CD4-positive, alpha-beta T cell (primary cell): ENCODE results near the gene SLC11A1. TPM values are rescaled to one million over a fixed set of nuclear protein-coding genes. Genes with fewer than 3 reads are reported as not detected.

Experiments used
- ATAC-seq: fragments of 200-7000 bp; cut with Tn5 transposase; one replicate; pipeline ENCODE4 v1.10.0; 2022; ENCODE audit warnings: mild to moderate bottlenecking; ENCODE audit not compliant: poor library complexity
- CTCF ChIA-PET: fragments of 350-600 bp; sonication (Branson Sonifier 250); formaldehyde crosslinking; loops from one replicate; lab custom pipeline; 2021; ENCODE audit warnings: antibody characterized with exemption, inconsistent platforms; lab: Charles Lee
- POLR2A ChIA-PET: fragments of 350-600 bp; sonication (Branson Sonifier 250); formaldehyde crosslinking; loops from one replicate; lab custom pipeline; 2021; ENCODE audit warnings: antibody characterized with exemption, inconsistent platforms; lab: Charles Lee
- DNase-seq, 14 experiments: peaks; one replicate each; pipeline ENCODE4 v3.0.0-alpha.2; 2013 to 2020; ENCODE audit warnings: mixed read lengths in 2 of 14
- H3K27ac ChIP-seq, 2 donors: one replicate each; pipeline versions ENCODE4 v1.5.1 to v1.7.0; 2013; ENCODE audit warnings: low read length in 2 of 2, low read depth in 1 of 2, mild to moderate bottlenecking in 1 of 2
- H3K27me3 ChIP-seq, 2 experiments: 1 replicate in 1 of 2; 2 replicates in 1 of 2; pipeline versions ENCODE4 v1.6.1 to v1.7.0; 2013; ENCODE audit warnings: low read length in 2 of 2, control low read depth in 1 of 2, mild to moderate bottlenecking in 1 of 2, moderate library complexity in 1 of 2; ENCODE audit not compliant: insufficient read depth in 2 of 2, control insufficient read depth in 1 of 2
- H3K36me3 ChIP-seq: one replicate; pipeline ENCODE4 v1.6.1; 2013; ENCODE audit warnings: low read length, control low read depth; ENCODE audit not compliant: insufficient read depth
- H3K4me1 ChIP-seq: one replicate; pipeline ENCODE4 v1.6.1; 2013; ENCODE audit warnings: low read length, control low read depth; ENCODE audit not compliant: insufficient read depth
- H3K4me3 ChIP-seq: one replicate; pipeline ENCODE4 v1.5.1; 2013; ENCODE audit warnings: mild to moderate bottlenecking, low read length, moderate library complexity
- H3K9me3 ChIP-seq, 2 experiments: 1 replicate in 1 of 2; 2 replicates in 1 of 2; pipeline versions ENCODE4 v1.6.1 to v1.7.0; 2013; ENCODE audit warnings: low read length in 2 of 2, mild to moderate bottlenecking in 2 of 2, control low read depth in 1 of 2, moderate library complexity in 1 of 2; ENCODE audit not compliant: control insufficient read depth in 1 of 2, insufficient read depth in 1 of 2
- H3K27ac Mint-ChIP-seq: one replicate; pipeline ENCODE4 v1.8.0; 2020; ENCODE audit warnings: mixed read lengths
- H3K27me3 Mint-ChIP-seq: one replicate; pipeline ENCODE4 v1.8.0; 2021; ENCODE audit warnings: mixed read lengths
- H3K36me3 Mint-ChIP-seq: one replicate; pipeline ENCODE4 v1.8.0; 2021; ENCODE audit warnings: low read depth, mixed read lengths
- H3K4me1 Mint-ChIP-seq: one replicate; pipeline ENCODE4 v1.8.0; 2021; ENCODE audit warnings: low read depth, mixed read lengths
- H3K4me3 Mint-ChIP-seq: one replicate; pipeline ENCODE4 v1.8.0; 2020; ENCODE audit warnings: mild to moderate bottlenecking, mixed read lengths
- H3K9me3 Mint-ChIP-seq: one replicate; pipeline ENCODE4 v1.8.0; 2020; ENCODE audit warnings: mixed read lengths
- CTCF ChIP-seq: fragments of 200-600 bp; IDR thresholded peaks from one replicate; pipeline ENCODE4 v1.8.0; 2022; ENCODE audit warnings: antibody characterized with exemption, mild to moderate bottlenecking
- intact Hi-C, 2 experiments: fragments of 100-400 bp; cut with DNase I in 1 of 2; cut with micrococcal nuclease in 1 of 2; formaldehyde crosslinking; loops; one replicate each; pipeline versions ENCODE4 v1.15.1 to v1.9.0; 2023 to 2025; cut with DNase I, micrococcal nuclease
- total RNA-seq, 174 experiments: library from RNA in 2 of 174; stranded (reverse) in 2 of 174; gene quantifications; one replicate each; pipeline ENCODE4 v1.2.3 and lab custom pipeline; 2021 to 2026

Gene SLC11A1
- total RNA-seq, 2 experiments from 2014 or later = 4.9 to 6.3 TPM

GRCh38 chr2:218344755-218345417, 37.2 kb upstream of the SLC11A1 start:
- no peaks in the 10 kb centered on the region for H3K36me3 Mint-ChIP-seq
- Histone ChIP-seq H3K4me1 (no peaks in the 10 kb centered on the region), H3K4me3 (no peak overlapping the region), H3K27ac (no peak overlapping the region), H3K9me3 (peaks cover 0 to under 1% of the 10 kb centered on the region in 2 experiments), H3K27me3 (no peaks in the 10 kb centered on the region), H3K36me3 (no peaks in the 10 kb centered on the region)
- no peaks in the 10 kb centered on the region for H3K27me3 Mint-ChIP-seq
- TF ChIP-seq CTCF = no peak
- no peak overlapping the region for H3K4me3 Mint-ChIP-seq
- H3K9me3 Mint-ChIP-seq = no peaks in the 10 kb centered on the region
- no peak overlapping the region for H3K27ac Mint-ChIP-seq
- DNase-seq (no peak), ATAC-seq (no peak)
- no peaks in the 10 kb centered on the region for H3K4me1 Mint-ChIP-seq
- ChIA-PET POLR2A (no interaction called here), CTCF (no interaction called here)
- intact Hi-C loops = no loop called here

- no peaks in the 10 kb centered on the region for H3K9me3 Mint-ChIP-seq
- H3K36me3 ChIP-seq = no peaks in the 10 kb centered on the region
- DNase-seq = no peak
- TF ChIP-seq CTCF = no peak
- H3K27me3 Mint-ChIP-seq = no peaks in the 10 kb centered on the region
- H3K27ac Mint-ChIP-seq = no peak overlapping the region
- no peaks in the 10 kb centered on the region for H3K36me3 Mint-ChIP-seq
- no peak overlapping the region for H3K4me3 Mint-ChIP-seq
- no peaks in the 10 kb centered on the region for H3K4me1 Mint-ChIP-seq
- ATAC-seq = no peak
- ChIA-PET POLR2A (no interaction called here), CTCF (no interaction called here)
- H3K4me3 ChIP-seq = no peak overlapping the region
- no peaks in the 10 kb centered on the region for H3K4me1 ChIP-seq
- H3K27me3 ChIP-seq = no peaks in the 10 kb centered on the region
- H3K9me3 ChIP-seq = peaks cover 4 to 8% of the 10 kb centered on the region in 2 experiments
- intact Hi-C loops = no loop called here
- no peak overlapping the region for H3K27ac ChIP-seq
Measured at GRCh38 chr2:218345491-218346236, 36.4 kb upstream of the SLC11A1 start.

GRCh38 chr2:218347172-218347571, 34.9 kb upstream of the SLC11A1 start:
- no peak overlapping the region for H3K4me3 Mint-ChIP-seq
- H3K27me3 Mint-ChIP-seq = no peaks in the 10 kb centered on the region
- Histone ChIP-seq H3K4me3 (no peak overlapping the region), H3K9me3 (peaks cover 11 to 17% of the 10 kb centered on the region in 2 experiments), H3K4me1 (no peaks in the 10 kb centered on the region), H3K36me3 (no peaks in the 10 kb centered on the region), H3K27me3 (no peaks in the 10 kb centered on the region), H3K27ac (no peak overlapping the region)
- TF ChIP-seq CTCF = no peak
- CTCF ChIA-PET = no interaction called here
- H3K36me3 Mint-ChIP-seq = peaks cover 5% of the 10 kb centered on the region
- ATAC-seq = no peak
- H3K9me3 Mint-ChIP-seq = peaks cover 4% of the 10 kb centered on the region
- POLR2A ChIA-PET = no interaction called here
- no peaks in the 10 kb centered on the region for H3K4me1 Mint-ChIP-seq
- intact Hi-C loops = no loop called here
- no peak for DNase-seq
- no peak overlapping the region for H3K27ac Mint-ChIP-seq
